ENCODE data around the gene TANC1.

Gene TANC1

DNA sequence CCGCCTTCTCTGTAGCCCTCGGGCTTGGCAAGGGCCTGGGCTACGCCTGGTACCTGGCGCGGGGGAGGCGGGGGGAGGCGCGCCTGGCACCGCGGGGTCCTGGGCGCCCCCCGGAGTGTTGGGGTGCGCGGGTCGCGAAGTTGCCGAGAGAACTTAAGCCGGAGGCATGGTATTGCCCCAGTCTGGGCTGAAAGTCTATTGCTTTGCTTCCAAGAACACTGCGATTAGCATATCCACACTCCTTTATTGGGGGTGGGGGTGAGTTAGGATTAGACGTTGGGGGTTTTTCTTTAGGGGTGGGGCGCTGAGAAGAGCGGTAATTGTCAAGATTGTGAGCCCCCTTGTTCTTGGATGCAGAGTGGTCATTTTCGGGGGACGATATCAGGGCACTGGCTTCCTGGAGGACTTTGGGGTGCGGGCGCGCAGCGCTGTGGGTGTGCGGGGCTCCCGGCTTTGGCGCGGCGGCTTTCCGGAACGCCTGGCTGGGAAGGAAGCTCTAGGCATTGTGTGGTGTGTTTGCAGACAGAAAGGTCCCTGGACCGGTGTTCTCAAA is 798 bp downstream of the TANC1 start:
- H3K36me3 ChIP-seq (ENCODE audit: insufficient read depth, low read length) = no peaks in the 10 kb centered on the region
- H3K9me3 ChIP-seq (ENCODE audit: control insufficient read depth, insufficient read depth, low read length) = no peaks in the 10 kb centered on the region
- peak overlapping the region; percentile 80 for H3K9ac ChIP-seq (ENCODE audit: low read depth, low read length)
- peaks cover 6% of the 10 kb centered on the region; the same call in 1 of the 2 replicates for H3K4me1 ChIP-seq (ENCODE audit: insufficient read depth, low read length)

DNA sequence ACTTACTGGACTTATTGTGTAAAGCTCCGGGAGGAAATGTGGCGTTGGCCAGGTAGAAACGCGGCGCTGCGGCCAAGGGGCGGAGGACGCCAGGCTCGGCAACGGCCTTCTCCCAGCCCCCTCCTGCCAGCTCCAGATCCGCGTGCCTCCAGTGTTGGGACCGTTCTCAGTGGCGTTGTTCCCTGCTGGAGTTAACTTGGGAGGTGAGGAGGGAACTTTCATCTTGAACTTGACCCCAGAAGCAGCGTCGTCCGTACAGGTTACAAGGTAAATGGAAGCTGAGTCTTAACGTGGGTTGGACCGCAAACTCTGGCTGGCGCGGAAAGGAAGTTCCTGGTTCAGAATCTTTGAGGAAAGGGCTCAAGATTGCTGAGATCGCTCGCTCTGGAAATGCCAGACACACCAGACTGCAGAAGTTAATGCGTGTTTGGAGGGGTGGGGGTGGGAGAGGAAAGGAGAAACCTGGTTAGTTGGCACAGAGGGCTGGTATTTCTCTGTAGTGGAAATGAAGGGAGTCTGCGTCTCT is 1.3 kb downstream of the TANC1 start:
- Histone ChIP-seq H3K4me1 (ENCODE audit: insufficient read depth, low read length) (peaks cover 6% of the 10 kb centered on the region; the same call in 1 of the 2 replicates), H3K9me3 (ENCODE audit: control insufficient read depth, insufficient read depth, low read length) (no peaks in the 10 kb centered on the region), H3K9ac (ENCODE audit: low read depth, low read length) (peak overlapping the region; percentile 80), H3K36me3 (ENCODE audit: insufficient read depth, low read length) (no peaks in the 10 kb centered on the region)

DNA sequence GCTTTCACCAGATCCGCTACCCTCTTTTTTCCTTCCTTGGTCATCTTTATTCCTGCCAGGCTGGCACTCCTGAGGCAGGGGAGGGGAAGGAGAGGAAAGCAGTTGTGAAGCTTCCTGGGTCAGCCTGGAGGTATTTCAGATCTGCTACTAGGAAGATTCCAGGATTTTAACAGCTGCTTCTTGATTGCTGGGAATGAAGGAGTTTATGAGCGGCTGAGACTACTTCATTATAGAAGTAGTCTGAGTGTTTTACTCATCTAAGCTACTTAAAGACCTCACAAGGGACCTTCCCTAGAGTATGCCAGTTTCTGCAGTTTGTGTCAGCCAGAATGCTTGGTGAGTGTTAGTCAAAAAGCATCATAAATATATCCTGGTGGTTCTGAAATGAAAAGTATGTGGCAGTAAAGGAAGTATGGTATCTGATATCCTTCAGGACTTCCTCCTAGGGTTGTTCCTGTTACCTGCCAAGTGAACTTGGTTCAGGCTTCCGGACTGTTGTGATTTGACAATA is 1.9 kb downstream of the TANC1 start:
- Histone ChIP-seq H3K36me3 (ENCODE audit: insufficient read depth, low read length) (no peaks in the 10 kb centered on the region), H3K9me3 (ENCODE audit: control insufficient read depth, insufficient read depth, low read length) (no peaks in the 10 kb centered on the region), H3K9ac (ENCODE audit: low read depth, low read length) (peak overlapping the region; percentile 80; the same call in 1 of the 2 replicates), H3K4me1 (ENCODE audit: insufficient read depth, low read length) (peaks cover 6% of the 10 kb centered on the region; the same call in 1 of the 2 replicates)

DNA sequence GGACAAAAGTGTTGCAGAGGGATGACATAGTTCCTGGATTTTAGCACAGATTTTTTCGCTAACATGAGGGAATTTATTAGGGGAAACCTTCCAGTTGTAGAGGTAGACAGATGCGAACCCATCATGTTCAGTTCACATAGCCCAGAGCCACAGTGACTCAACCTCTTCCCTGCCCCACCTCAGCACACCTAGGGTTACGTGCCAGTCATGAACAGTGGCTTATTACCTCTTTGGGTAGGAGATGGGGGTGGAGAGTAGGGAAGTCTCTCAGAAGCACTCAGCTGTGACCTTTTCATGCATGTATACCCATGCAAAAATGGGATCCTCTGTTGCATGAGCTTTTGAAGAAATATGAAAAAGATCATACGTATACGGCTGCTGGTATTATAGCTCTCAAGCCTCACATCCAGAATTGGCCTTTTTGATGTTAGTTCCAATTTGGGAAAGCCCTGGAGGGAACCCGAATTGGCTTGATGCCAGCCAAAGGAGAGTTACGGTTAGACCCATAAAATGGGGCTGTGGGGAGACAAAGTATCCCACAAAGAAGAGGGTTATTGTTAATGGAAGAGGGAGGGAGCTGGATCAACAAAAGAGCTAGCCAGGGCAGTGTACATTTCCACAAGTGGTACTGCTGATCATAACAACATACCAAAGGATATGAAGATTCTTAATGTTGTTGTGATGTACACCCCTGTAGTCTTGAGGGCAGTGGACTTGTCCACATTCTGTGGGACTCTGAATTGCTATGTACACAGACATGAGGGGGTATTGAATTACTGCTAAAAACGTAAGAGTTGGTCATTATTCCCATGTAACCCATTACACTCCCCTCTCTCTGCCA is 4.9 kb downstream of the TANC1 start:
- peaks cover 6% of the 10 kb centered on the region; the same call in 1 of the 2 replicates for H3K4me1 ChIP-seq (ENCODE audit: insufficient read depth, low read length)
- no peak overlapping the region for H3K9ac ChIP-seq (ENCODE audit: low read depth, low read length)
- no peaks in the 10 kb centered on the region for H3K36me3 ChIP-seq (ENCODE audit: insufficient read depth, low read length)
- no peaks in the 10 kb centered on the region for H3K9me3 ChIP-seq (ENCODE audit: control insufficient read depth, insufficient read depth, low read length)

DNA sequence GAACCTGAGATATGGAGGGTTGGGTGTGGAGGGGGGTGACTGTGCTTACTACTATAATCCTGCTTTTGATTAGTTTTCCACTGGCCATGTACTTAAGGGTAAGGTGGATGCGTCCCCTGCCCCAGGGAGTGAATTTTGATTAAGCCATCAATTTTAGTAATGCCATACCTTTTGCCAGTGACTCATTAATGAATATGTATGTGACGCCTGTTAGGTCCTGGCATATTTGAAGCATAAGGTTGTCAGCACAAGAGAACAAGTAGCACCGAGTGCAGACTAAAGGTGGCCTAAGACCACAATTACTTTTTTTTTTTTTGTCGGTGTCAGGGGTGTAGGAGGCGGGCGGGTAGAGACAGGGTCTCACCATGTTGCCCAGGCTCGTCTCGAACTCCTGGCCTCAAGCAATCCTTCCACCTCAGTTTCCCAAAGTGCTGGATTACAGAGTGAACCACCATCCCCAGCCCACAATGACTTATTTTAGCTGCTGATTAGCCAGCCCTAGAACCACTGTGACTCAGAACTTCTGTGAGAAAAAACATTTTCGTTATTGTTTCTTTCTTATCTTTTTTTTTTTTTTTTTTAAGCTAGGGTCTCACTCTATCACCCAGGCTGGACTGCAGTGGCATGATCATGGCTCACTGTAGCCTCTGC is 7.0 kb downstream of the TANC1 start:
- H3K9ac ChIP-seq (ENCODE audit: low read depth, low read length) = no peak overlapping the region

DNA sequence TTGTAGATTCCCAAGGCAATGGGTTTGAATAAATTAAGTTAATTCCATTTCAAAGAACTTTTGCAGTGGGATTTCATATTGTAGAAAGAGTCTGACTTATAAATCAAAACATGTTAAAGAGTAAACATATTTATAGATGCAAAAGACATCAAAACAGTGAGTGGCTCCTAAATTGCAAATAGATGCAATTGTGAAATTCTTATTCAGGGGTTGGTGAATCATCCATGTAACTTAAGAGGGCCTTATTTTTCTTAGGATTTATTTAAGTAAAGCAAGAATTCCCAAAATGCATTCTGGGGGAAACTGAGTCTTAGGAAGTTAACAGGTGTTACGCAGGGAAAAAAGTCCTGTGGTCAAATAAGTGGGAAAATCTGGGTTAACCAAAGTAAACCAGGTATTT is 11.3 kb downstream of the TANC1 start:
- H3K36me3 ChIP-seq (ENCODE audit: insufficient read depth, low read length) = no peaks in the 10 kb centered on the region
- H3K4me1 ChIP-seq (ENCODE audit: insufficient read depth, low read length) = peaks cover 10% of the 10 kb centered on the region; the same call in 1 of the 2 replicates
- no peaks in the 10 kb centered on the region for H3K9me3 ChIP-seq (ENCODE audit: control insufficient read depth, insufficient read depth, low read length)
- no peak overlapping the region for H3K9ac ChIP-seq (ENCODE audit: low read depth, low read length)

More for the DNA sequence above, 7.0 kb downstream of the TANC1 start:
- H3K36me3 ChIP-seq (ENCODE audit: insufficient read depth, low read length) = no peaks in the 10 kb centered on the region
- no peaks in the 10 kb centered on the region for H3K9me3 ChIP-seq (ENCODE audit: control insufficient read depth, insufficient read depth, low read length)
- peaks cover 4% of the 10 kb centered on the region; the same call in 1 of the 2 replicates for H3K4me1 ChIP-seq (ENCODE audit: insufficient read depth, low read length)

DNA sequence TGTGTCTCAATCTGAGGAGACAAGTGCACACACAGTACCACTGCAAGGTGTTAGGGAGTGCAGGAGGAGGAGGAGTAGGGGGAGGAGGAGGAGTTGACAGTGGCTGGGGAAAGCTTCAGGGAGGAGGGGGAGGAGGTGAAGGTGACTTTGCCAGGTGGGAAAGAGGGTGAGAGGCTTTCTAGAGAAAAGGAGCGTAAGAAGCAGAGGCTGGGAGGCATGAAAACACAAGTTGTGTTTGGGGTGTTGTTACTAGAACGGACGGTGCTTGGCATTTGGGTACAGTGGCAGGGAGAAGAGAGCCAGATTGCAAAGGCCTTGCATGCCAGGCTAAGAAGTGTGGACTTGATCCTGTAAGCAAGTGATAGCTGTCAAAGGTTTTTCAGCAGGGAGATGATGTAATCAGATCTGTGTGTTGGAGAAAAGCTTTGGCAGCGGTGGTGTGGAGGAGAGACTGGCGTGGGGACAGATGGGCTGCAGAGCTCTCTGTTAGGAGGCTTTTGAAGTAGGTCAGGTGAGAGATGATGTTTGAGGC is 16.2 kb downstream of the TANC1 start:
- Histone ChIP-seq H3K9me3 (ENCODE audit: control insufficient read depth, insufficient read depth, low read length) (no peaks in the 10 kb centered on the region), H3K4me1 (ENCODE audit: insufficient read depth, low read length) (peaks cover 10% of the 10 kb centered on the region; the same call in 1 of the 2 replicates), H3K36me3 (ENCODE audit: insufficient read depth, low read length) (no peaks in the 10 kb centered on the region), H3K9ac (ENCODE audit: low read depth, low read length) (no peak overlapping the region)

DNA sequence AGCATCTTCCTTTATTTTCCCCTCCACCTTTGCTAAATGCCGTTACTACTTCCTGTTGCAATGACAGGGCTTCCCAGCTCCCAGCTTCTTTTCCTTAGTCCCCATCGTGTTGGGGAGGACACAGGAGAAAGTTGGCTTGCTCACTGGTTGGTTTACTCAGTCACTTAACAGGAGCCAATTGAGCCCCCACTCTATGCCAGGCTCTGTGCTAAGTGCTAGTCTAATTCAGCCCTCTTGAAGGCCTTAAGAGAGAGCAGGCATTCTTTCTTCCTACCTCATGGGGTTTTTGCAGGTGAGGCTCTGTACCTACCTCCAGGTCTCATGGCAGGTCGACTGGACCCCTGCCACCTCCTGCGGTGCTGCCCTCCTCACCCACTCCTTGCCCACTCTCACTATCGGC is 20.1 kb downstream of the TANC1 start:
- Histone ChIP-seq H3K4me1 (ENCODE audit: insufficient read depth, low read length) (peaks cover 14% of the 10 kb centered on the region), H3K36me3 (ENCODE audit: insufficient read depth, low read length) (no peaks in the 10 kb centered on the region), H3K9me3 (ENCODE audit: control insufficient read depth, insufficient read depth, low read length) (no peaks in the 10 kb centered on the region), H3K9ac (ENCODE audit: low read depth, low read length) (no peak overlapping the region)

DNA sequence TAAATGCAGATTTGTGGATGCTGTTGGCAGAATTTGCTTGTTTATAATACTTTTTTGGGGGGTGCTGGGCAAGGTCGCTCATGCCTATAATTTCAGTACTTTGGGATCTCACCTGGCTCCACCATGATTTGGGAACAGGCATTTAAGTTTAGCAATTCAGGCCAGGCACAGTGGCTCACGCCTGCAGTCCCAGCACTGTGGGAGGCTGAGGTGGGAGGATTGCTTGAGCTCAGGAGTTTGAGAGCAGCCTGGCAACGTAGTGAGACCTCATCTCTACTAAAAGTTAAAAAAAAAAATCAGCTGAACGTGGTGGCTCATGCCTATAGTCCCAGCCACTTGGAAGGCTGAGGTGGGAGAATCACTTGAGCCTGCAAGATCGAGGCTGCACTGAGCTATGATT is 20.7 kb downstream of the TANC1 start:
- Histone ChIP-seq H3K36me3 (ENCODE audit: insufficient read depth, low read length) (no peaks in the 10 kb centered on the region), H3K9ac (ENCODE audit: low read depth, low read length) (no peak overlapping the region), H3K9me3 (ENCODE audit: control insufficient read depth, insufficient read depth, low read length) (no peaks in the 10 kb centered on the region), H3K4me1 (ENCODE audit: insufficient read depth, low read length) (peaks cover 10% of the 10 kb centered on the region)

DNA sequence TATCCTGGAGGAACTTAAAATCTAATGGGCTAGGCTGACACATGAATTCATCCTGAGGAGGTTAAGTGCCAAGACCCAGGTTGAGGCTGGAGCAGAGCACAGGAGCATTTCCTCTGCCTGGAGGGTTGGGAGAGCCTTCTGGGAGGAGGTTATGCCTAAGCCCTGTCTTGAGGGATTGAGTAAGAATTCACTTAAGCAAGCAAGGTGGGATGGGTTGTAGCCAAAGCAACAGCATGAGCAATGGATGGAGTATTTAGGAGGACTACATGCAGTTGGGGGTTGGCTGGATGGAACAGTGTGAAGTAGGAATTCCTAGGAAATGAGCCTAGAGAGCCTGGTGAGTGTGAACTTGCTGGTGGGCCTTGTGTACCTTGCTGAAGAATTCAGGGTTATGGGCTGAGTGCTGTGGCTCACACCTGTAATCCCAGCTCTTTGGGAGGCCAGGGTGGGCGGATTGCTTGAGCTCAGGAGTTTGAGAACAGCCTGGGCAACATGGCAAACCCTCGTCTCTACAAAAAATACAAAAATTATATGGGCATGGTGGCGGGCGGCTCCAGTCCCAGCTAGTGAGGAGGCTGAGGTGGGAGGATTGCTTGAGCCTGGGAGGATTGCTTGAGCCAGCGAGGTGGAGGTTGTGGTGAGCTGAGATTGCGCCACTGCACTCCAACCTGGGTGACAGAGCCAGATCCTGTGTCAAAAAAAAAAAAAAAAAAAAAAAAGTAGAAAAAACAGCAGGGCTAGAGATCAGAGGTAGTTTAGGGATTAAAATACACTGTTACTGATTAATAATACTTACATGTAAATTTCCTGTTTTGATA is 22.2 kb downstream of the TANC1 start:
- Histone ChIP-seq H3K9ac (ENCODE audit: low read depth, low read length) (no peak overlapping the region), H3K9me3 (ENCODE audit: control insufficient read depth, insufficient read depth, low read length) (no peaks in the 10 kb centered on the region), H3K36me3 (ENCODE audit: insufficient read depth, low read length) (no peaks in the 10 kb centered on the region), H3K4me1 (ENCODE audit: insufficient read depth, low read length) (peaks cover 13% of the 10 kb centered on the region)

DNA sequence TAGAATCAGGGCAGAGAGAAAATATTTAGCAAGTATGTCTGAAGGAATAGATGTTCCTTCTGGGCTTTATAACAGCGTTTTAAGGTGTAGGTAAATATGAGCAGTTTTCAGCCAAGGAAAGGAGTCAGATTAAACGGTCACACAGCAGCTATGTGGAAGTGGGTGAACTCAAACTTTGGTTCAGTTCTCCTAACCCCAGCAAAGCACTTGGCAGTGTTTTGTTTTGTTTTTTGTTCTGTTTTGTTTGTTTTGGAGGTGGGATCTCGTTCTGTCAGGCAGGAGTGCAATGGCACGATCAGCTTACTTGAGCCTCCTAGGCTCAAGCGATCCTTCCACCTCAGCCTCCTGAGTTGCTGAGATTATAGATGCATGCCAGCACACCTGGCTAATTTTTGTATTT is 24.6 kb downstream of the TANC1 start:
- no peaks in the 10 kb centered on the region for H3K9me3 ChIP-seq (ENCODE audit: control insufficient read depth, insufficient read depth, low read length)
- no peaks in the 10 kb centered on the region for H3K36me3 ChIP-seq (ENCODE audit: insufficient read depth, low read length)
- H3K9ac ChIP-seq (ENCODE audit: low read depth, low read length) = no peak overlapping the region
- H3K4me1 ChIP-seq (ENCODE audit: insufficient read depth, low read length) = peaks cover 15% of the 10 kb centered on the region

DNA sequence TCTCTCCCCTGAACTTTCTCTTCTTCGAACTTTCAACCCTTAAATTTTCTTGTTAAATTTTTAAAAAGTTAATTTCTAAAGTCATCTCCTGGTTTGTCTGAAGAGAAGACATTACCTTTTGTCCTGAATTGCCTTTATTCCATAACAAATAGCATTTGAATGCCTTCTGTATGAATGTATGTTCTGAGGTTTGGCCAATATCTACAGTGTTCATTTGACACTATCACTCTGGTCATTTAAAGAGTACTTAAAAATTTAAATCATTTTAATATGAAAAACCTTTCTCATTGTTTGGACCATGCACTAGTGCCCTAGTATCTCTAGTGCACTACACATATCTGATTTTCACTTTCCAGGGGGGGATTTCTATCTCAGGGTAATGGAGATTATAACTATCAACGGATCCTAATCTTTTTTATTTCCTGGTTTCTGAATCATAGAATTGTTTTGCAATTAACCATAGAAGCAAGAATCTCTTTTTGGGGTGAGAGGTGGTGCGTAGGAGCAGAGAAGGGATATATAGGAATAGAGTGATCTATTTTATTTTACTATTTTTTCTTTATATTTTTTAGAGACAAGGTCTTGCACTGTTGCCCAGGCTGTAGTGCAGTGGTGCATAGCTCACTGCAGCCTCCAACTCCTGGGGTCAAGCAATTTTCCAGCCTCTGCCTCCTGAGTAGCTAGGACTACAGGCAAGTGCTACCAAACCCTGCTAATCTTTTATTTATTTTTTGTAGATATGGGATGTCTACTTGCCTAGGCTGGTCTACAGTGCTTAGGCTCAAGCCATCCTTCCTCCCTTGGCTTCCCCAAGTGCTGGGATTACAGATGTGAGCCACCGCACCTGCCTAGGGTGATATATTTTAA is 25.5 kb downstream of the TANC1 start:
- H3K9ac ChIP-seq (ENCODE audit: low read depth, low read length) = no peak overlapping the region
- H3K4me1 ChIP-seq (ENCODE audit: insufficient read depth, low read length) = peaks cover 15% of the 10 kb centered on the region
- H3K36me3 ChIP-seq (ENCODE audit: insufficient read depth, low read length) = no peaks in the 10 kb centered on the region
- H3K9me3 ChIP-seq (ENCODE audit: control insufficient read depth, insufficient read depth, low read length) = no peaks in the 10 kb centered on the region

All from ES-I3 (cell line).